ENCODE results near the gene ARPP21.

ARPP21 gene

GRCh38 chr3:35665390-35666055 is 26.2 kb downstream of the ARPP21 start:
- Histone ChIP-seq H3K9ac (ENCODE audit: low read depth, low read length) (no peak overlapping the region), H3K27me3 (ENCODE audit: control insufficient read depth, insufficient read depth, low read length) (no peaks in the 10 kb centered on the region), H3K4me1 (ENCODE audit: control insufficient read depth, insufficient read depth, low read length) (no peaks in the 10 kb centered on the region), H3K9me3 (ENCODE audit: control insufficient read depth, insufficient read depth, low read length) (no peaks in the 10 kb centered on the region), H3K4me3 (ENCODE audit: low read depth, low read length) (no peak overlapping the region), H3K36me3 (ENCODE audit: control insufficient read depth, insufficient read depth, low read length) (no peaks in the 10 kb centered on the region)

- Histone ChIP-seq H3K36me3 (ENCODE audit: control insufficient read depth, insufficient read depth, low read length) (no peaks in the 10 kb centered on the region), H3K4me1 (ENCODE audit: control insufficient read depth, insufficient read depth, low read length) (no peaks in the 10 kb centered on the region), H3K9me3 (ENCODE audit: control insufficient read depth, insufficient read depth, low read length) (no peaks in the 10 kb centered on the region)
Observed at GRCh38 chr3:35666888-35667287, 27.6 kb downstream of the ARPP21 start.

GRCh38 chr3:35670408-35670965 is 31.2 kb downstream of the ARPP21 start:
- H3K36me3 ChIP-seq (ENCODE audit: control insufficient read depth, insufficient read depth, low read length) = no peaks in the 10 kb centered on the region
- H3K4me3 ChIP-seq (ENCODE audit: low read depth, low read length) = no peak overlapping the region
- no peaks in the 10 kb centered on the region for H3K9me3 ChIP-seq (ENCODE audit: control insufficient read depth, insufficient read depth, low read length)
- no peak overlapping the region for H3K9ac ChIP-seq (ENCODE audit: low read depth, low read length)
- H3K4me1 ChIP-seq (ENCODE audit: control insufficient read depth, insufficient read depth, low read length) = no peaks in the 10 kb centered on the region
- no peaks in the 10 kb centered on the region for H3K27me3 ChIP-seq (ENCODE audit: control insufficient read depth, insufficient read depth, low read length)

More at GRCh38 chr3:35666888-35667287, 27.6 kb downstream of the ARPP21 start:
- Histone ChIP-seq H3K4me3 (ENCODE audit: low read depth, low read length) (no peak overlapping the region), H3K27me3 (ENCODE audit: control insufficient read depth, insufficient read depth, low read length) (no peaks in the 10 kb centered on the region), H3K9ac (ENCODE audit: low read depth, low read length) (no peak overlapping the region)

GRCh38 chr3:35671483-35671882 is 32.2 kb downstream of the ARPP21 start:
- Histone ChIP-seq H3K4me3 (ENCODE audit: low read depth, low read length) (no peak overlapping the region), H3K27me3 (ENCODE audit: control insufficient read depth, insufficient read depth, low read length) (no peaks in the 10 kb centered on the region), H3K36me3 (ENCODE audit: control insufficient read depth, insufficient read depth, low read length) (no peaks in the 10 kb centered on the region), H3K9me3 (ENCODE audit: control insufficient read depth, insufficient read depth, low read length) (no peaks in the 10 kb centered on the region), H3K4me1 (ENCODE audit: control insufficient read depth, insufficient read depth, low read length) (no peaks in the 10 kb centered on the region), H3K9ac (ENCODE audit: low read depth, low read length) (no peak overlapping the region)

- no peaks in the 10 kb centered on the region for H3K36me3 ChIP-seq (ENCODE audit: control insufficient read depth, insufficient read depth, low read length)
- H3K9me3 ChIP-seq (ENCODE audit: control insufficient read depth, insufficient read depth, low read length) = no peaks in the 10 kb centered on the region
- no peak overlapping the region for H3K9ac ChIP-seq (ENCODE audit: low read depth, low read length)
- no peak overlapping the region for H3K4me3 ChIP-seq (ENCODE audit: low read depth, low read length)
- no peaks in the 10 kb centered on the region for H3K27me3 ChIP-seq (ENCODE audit: control insufficient read depth, insufficient read depth, low read length)
- no peaks in the 10 kb centered on the region for H3K4me1 ChIP-seq (ENCODE audit: control insufficient read depth, insufficient read depth, low read length)
Observed at GRCh38 chr3:35673017-35673416, 33.7 kb downstream of the ARPP21 start.

- no peaks in the 10 kb centered on the region for H3K27me3 ChIP-seq (ENCODE audit: control insufficient read depth, insufficient read depth, low read length)
- H3K4me1 ChIP-seq (ENCODE audit: control insufficient read depth, insufficient read depth, low read length) = no peaks in the 10 kb centered on the region
- H3K4me3 ChIP-seq (ENCODE audit: low read depth, low read length) = no peak overlapping the region
- H3K9me3 ChIP-seq (ENCODE audit: control insufficient read depth, insufficient read depth, low read length) = no peaks in the 10 kb centered on the region
- no peak overlapping the region for H3K9ac ChIP-seq (ENCODE audit: low read depth, low read length)
- H3K36me3 ChIP-seq (ENCODE audit: control insufficient read depth, insufficient read depth, low read length) = no peaks in the 10 kb centered on the region
Observed at GRCh38 chr3:35674451-35675109, 35.3 kb downstream of the ARPP21 start.

GRCh38 chr3:35675206-35675605 is 35.9 kb downstream of the ARPP21 start:
- no peaks in the 10 kb centered on the region for H3K27me3 ChIP-seq (ENCODE audit: control insufficient read depth, insufficient read depth, low read length)
- no peaks in the 10 kb centered on the region for H3K4me1 ChIP-seq (ENCODE audit: control insufficient read depth, insufficient read depth, low read length)
- no peak overlapping the region for H3K4me3 ChIP-seq (ENCODE audit: low read depth, low read length)
- no peaks in the 10 kb centered on the region for H3K9me3 ChIP-seq (ENCODE audit: control insufficient read depth, insufficient read depth, low read length)
- H3K9ac ChIP-seq (ENCODE audit: low read depth, low read length) = no peak overlapping the region
- no peaks in the 10 kb centered on the region for H3K36me3 ChIP-seq (ENCODE audit: control insufficient read depth, insufficient read depth, low read length)

GRCh38 chr3:35675621-35676020 is 36.3 kb downstream of the ARPP21 start:
- Histone ChIP-seq H3K36me3 (ENCODE audit: control insufficient read depth, insufficient read depth, low read length) (no peaks in the 10 kb centered on the region), H3K9ac (ENCODE audit: low read depth, low read length) (no peak overlapping the region), H3K4me3 (ENCODE audit: low read depth, low read length) (no peak overlapping the region), H3K27me3 (ENCODE audit: control insufficient read depth, insufficient read depth, low read length) (no peaks in the 10 kb centered on the region), H3K9me3 (ENCODE audit: control insufficient read depth, insufficient read depth, low read length) (no peaks in the 10 kb centered on the region), H3K4me1 (ENCODE audit: control insufficient read depth, insufficient read depth, low read length) (no peaks in the 10 kb centered on the region)

GRCh38 chr3:35677797-35678196 is 38.5 kb downstream of the ARPP21 start:
- Histone ChIP-seq H3K9ac (ENCODE audit: low read depth, low read length) (no peak overlapping the region), H3K4me3 (ENCODE audit: low read depth, low read length) (no peak overlapping the region), H3K4me1 (ENCODE audit: control insufficient read depth, insufficient read depth, low read length) (no peaks in the 10 kb centered on the region), H3K27me3 (ENCODE audit: control insufficient read depth, insufficient read depth, low read length) (no peaks in the 10 kb centered on the region), H3K36me3 (ENCODE audit: control insufficient read depth, insufficient read depth, low read length) (no peaks in the 10 kb centered on the region), H3K9me3 (ENCODE audit: control insufficient read depth, insufficient read depth, low read length) (no peaks in the 10 kb centered on the region)

- no peaks in the 10 kb centered on the region for H3K36me3 ChIP-seq (ENCODE audit: control insufficient read depth, insufficient read depth, low read length)
- no peaks in the 10 kb centered on the region for H3K27me3 ChIP-seq (ENCODE audit: control insufficient read depth, insufficient read depth, low read length)
- no peaks in the 10 kb centered on the region for H3K9me3 ChIP-seq (ENCODE audit: control insufficient read depth, insufficient read depth, low read length)
- no peak overlapping the region for H3K9ac ChIP-seq (ENCODE audit: low read depth, low read length)
- no peaks in the 10 kb centered on the region for H3K4me1 ChIP-seq (ENCODE audit: control insufficient read depth, insufficient read depth, low read length)
- H3K4me3 ChIP-seq (ENCODE audit: low read depth, low read length) = no peak overlapping the region
Observed at GRCh38 chr3:35678643-35679161, 39.4 kb downstream of the ARPP21 start.

- H3K4me1 ChIP-seq (ENCODE audit: control insufficient read depth, insufficient read depth, low read length) = no peaks in the 10 kb centered on the region
- H3K9me3 ChIP-seq (ENCODE audit: control insufficient read depth, insufficient read depth, low read length) = no peaks in the 10 kb centered on the region
- H3K36me3 ChIP-seq (ENCODE audit: control insufficient read depth, insufficient read depth, low read length) = no peaks in the 10 kb centered on the region
- H3K9ac ChIP-seq (ENCODE audit: low read depth, low read length) = no peak overlapping the region
- no peak overlapping the region for H3K4me3 ChIP-seq (ENCODE audit: low read depth, low read length)
- H3K27me3 ChIP-seq (ENCODE audit: control insufficient read depth, insufficient read depth, low read length) = no peaks in the 10 kb centered on the region
Observed at GRCh38 chr3:35679409-35680080, 40.2 kb downstream of the ARPP21 start.

Data from iPS-15b (cell line).